Heart right ventricle (tissue), 16 donors: ENCODE measurements around the gene IQGAP2. TPM values are rescaled to one million over a fixed set of nuclear protein-coding genes. Genes with fewer than 3 reads are reported as not detected.

ENCODE experiments used
- ATAC-seq, 8 donors: fragments of 200-7000 bp; cut with Tn5 transposase; one replicate each; pipeline ENCODE4 v1.9.1; 2020; ENCODE audit warnings: mild to moderate bottlenecking in 8 of 8, moderate library complexity in 8 of 8, moderate number of reproducible peaks in 1 of 8
- DNase-seq, 2 donors: peaks; one replicate each; pipeline ENCODE4 v3.0.0-alpha.2; 2020
- H3K27ac ChIP-seq, 10 donors: fragments of 200-600 bp; sonication (generic) in 2 of 10; one replicate each; pipeline versions ENCODE4 v1.5.0 to v1.8.0; 2020 to 2022; ENCODE audit warnings: mild to moderate bottlenecking in 3 of 10
- H3K27me3 ChIP-seq, 7 donors: fragments of 200-600 bp; one replicate each; pipeline ENCODE4 v1.8.0; 2021 to 2022; ENCODE audit warnings: mild to moderate bottlenecking in 2 of 7
- H3K36me3 ChIP-seq, 9 donors: fragments of 200-600 bp; sonication (generic) in 1 of 9; one replicate each; pipeline versions ENCODE4 v1.5.0 to v1.8.0; 2020 to 2022; ENCODE audit warnings: mild to moderate bottlenecking in 2 of 9
- H3K4me1 ChIP-seq, 9 donors: fragments of 200-600 bp; sonication (generic) in 1 of 9; one replicate each; pipeline versions ENCODE4 v1.5.0 to v1.8.0; 2020 to 2022; ENCODE audit warnings: mild to moderate bottlenecking in 4 of 9
- H3K4me3 ChIP-seq, 10 donors: fragments of 200-600 bp; sonication (generic) in 2 of 10; one replicate each; pipeline versions ENCODE4 v1.5.0 to v1.8.0; 2020 to 2022; ENCODE audit warnings: mild to moderate bottlenecking in 7 of 10, moderate library complexity in 2 of 10
- H3K9me3 ChIP-seq, 11 donors: fragments of 200-600 bp in 10 of 11; sonication (generic) in 2 of 11; one replicate each; pipeline versions ENCODE4 v1.5.0 to v1.8.0; 2013 to 2022; ENCODE audit warnings: mild to moderate bottlenecking in 2 of 11, control low read depth in 1 of 11, moderate library complexity in 1 of 11
- WGBS, 2 donors: extraction: QIAGEN DNeasy Blood & Tissue Kit; methylation state at CpG; one replicate each; pipeline ENCODE4 v1.1.7; 2013; ENCODE audit warnings: inconsistent platforms in 1 of 2; 5-methylcytosine and 5-hydroxymethylcytosine counted together
- intact Hi-C, 10 donors: fragments of 100-400 bp; cut with DNase I; formaldehyde crosslinking; loops; one replicate each; pipeline versions ENCODE4 v1.11.1 to v1.14.2; 2022
- polyA plus RNA-seq, 2 donors: library from polyadenylated mRNA; stranded (reverse); fragments of 200-250 nt; gene quantifications; one replicate each; pipeline ENCODE4 v1.2.3, GENCODE V29; 2013
- total RNA-seq, 10 donors: library from RNA; stranded (reverse); fragmentation: NEBNext Ultra II Directional in 3 of 10; extraction: Animal tissue kit (Norgen Biotek cat#: 25700) in 3 of 10; gene quantifications; one replicate each; pipeline versions ENCODE4 v1.2.1 to v1.2.4, GENCODE V29; 2021 to 2023
- TF ChIP-seq, protein P1 (sequence below), 9 donors: fragments of 200-600 bp; sonication (generic) in 2 of 9; IDR thresholded peaks; one replicate each; pipeline versions ENCODE4 v1.5.0 to v1.8.0; 2021 to 2022; ENCODE audit warnings: antibody characterized with exemption in 9 of 9, mild to moderate bottlenecking in 5 of 9, moderate library complexity in 1 of 9
- donor health status: Arrhythmogenic right ventricular cardiomyopathy.
- donor health status: ischemic (EF 13 %, LVEDD 7.1; RV severe dilation, severe dysfunction).
- donor health status: healthy with polysubstance abuse.
- donor health status: DM: no; HTN: yes; CAD: no.
- donor health status: DM: no; HTN: no; CAD: no.
- donor health status: ischemic (EF 25% LVEDD 6.9; RV normal size, moderate dysfunction).
- donor health status: ischemic (EF 25% LVEDD 5.7; RV mildly dilated, moderate dysfunction).
- donor health status: healthy.
- donor health status: DM: yes; HTN: yes; CAD: no.
- donor health status: Ischemic cardiomyopathy.
- donor health status: ischemic (EF 35%, LVEDD 5.7; RV mildly dilated, moderate dysfunction).
- donor health status: nonischemic (EF 11% LVEDD 7.7; RV severe dilation, severe dysfunction).
- donor health status: DM: yes; HTN: yes; CAD: no.
- donor health status: PGD.
- donor health status: ischemic (EF 29% LVEDD 5.4; RV normal size, mild dysfunction).
- donor health status: nonischemic (EF 23%, LVEDD 6.1; RV moderate dilation, normal function).

Gene IQGAP2
- total and polyA plus RNA-seq, 12 donors = 2.5 to 22.3 (median 5.0) TPM

DNA sequence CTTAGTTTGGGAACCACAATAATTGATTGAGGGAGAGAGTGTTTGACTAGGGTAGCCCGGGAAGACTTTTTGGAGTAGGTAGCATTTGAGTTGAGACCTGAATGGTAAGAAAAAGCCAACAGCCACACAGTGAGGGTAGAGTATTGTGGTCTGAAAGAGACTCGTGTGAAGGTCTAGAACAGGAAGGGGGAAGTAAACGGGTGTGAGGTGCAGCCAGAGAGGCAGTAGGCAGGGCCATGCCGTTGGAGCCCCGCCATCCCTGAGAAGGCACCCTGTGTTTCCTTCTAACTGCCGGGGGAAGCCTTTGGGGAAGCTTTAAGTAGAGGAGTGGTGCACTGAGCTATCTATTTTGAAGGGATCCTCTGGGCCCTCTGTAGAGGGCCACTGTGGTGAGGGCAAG is 223.7 kb downstream of the IQGAP2 start:
- no peaks in the 10 kb centered on the region for H3K27me3 ChIP-seq
- no peak for DNase-seq
- no peak overlapping the region for H3K4me3 ChIP-seq
- no peaks in the 10 kb centered on the region for H3K9me3 ChIP-seq
- H3K36me3 ChIP-seq = peaks cover 0 to 9% (median 0%) of the 10 kb centered on the region in 9 donors
- TF ChIP-seq, protein P1, sequence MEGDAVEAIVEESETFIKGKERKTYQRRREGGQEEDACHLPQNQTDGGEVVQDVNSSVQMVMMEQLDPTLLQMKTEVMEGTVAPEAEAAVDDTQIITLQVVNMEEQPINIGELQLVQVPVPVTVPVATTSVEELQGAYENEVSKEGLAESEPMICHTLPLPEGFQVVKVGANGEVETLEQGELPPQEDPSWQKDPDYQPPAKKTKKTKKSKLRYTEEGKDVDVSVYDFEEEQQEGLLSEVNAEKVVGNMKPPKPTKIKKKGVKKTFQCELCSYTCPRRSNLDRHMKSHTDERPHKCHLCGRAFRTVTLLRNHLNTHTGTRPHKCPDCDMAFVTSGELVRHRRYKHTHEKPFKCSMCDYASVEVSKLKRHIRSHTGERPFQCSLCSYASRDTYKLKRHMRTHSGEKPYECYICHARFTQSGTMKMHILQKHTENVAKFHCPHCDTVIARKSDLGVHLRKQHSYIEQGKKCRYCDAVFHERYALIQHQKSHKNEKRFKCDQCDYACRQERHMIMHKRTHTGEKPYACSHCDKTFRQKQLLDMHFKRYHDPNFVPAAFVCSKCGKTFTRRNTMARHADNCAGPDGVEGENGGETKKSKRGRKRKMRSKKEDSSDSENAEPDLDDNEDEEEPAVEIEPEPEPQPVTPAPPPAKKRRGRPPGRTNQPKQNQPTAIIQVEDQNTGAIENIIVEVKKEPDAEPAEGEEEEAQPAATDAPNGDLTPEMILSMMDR (IDR thresholded peaks at IDR 0.05) = no peak
- 74 to 82% methylated on average over 6 of the region's 6 CpGs for WGBS, 2 donors
- H3K27ac ChIP-seq = no peak overlapping the region
- intact Hi-C loops = no loop called here
- no peak for ATAC-seq
- H3K4me1 ChIP-seq = peaks cover 0 to 14% (median 4%) of the 10 kb centered on the region in 9 donors

DNA sequence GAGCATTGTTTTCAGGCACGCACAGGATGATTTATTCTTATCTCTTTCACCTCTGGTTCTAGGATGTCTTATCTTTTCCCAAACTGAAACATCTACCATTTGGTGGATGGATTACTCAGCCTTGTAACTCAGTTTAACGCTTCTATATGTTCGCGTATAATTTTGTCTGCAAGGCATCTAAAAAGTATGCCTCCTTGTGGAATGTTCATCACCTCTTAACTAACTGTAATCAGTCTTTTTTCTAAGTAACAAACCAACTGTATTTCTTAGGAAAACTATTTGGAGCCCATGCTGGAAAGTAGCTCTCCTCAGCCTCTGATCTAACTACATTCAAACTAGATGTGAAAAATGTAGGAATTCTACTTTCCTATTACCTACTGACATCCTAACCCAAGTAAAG is 231.6 kb downstream of the IQGAP2 start:
- Histone ChIP-seq H3K4me1 (peaks cover 0 to 14% (median 0%) of the 10 kb centered on the region in 9 donors), H3K9me3 (no peaks in the 10 kb centered on the region), H3K4me3 (no peak overlapping the region), H3K27me3 (no peaks in the 10 kb centered on the region), H3K27ac (no peak overlapping the region), H3K36me3 (peaks cover 0 to 22% (median 0%) of the 10 kb centered on the region in 9 donors)
- intact Hi-C loops = no loop called here
- DNase-seq (no peak), ATAC-seq (no peak)
- 39 to 74% methylated on average over 4 of the region's 4 CpGs for WGBS, 2 donors
- TF ChIP-seq, protein P1 (IDR thresholded peaks at IDR 0.05) = no peak

- no peak for ATAC-seq
- intact Hi-C loops = no loop called here
- Histone ChIP-seq H3K36me3 (peaks cover 0 to 29% (median 0%) of the 10 kb centered on the region in 9 donors), H3K9me3 (no peaks in the 10 kb centered on the region), H3K27me3 (no peaks in the 10 kb centered on the region), H3K4me3 (no peak overlapping the region), H3K27ac (no peak overlapping the region), H3K4me1 (peaks cover 0 to 14% (median 0%) of the 10 kb centered on the region in 9 donors)
- TF ChIP-seq, protein P1 (IDR thresholded peaks at IDR 0.05) = no peak
- WGBS, 2 donors = 96 to 97% methylated on average over 2 of the region's 2 CpGs
- no peak for DNase-seq
Measured at GRCh38 chr5:76637490-76637889, 234.4 kb downstream of the IQGAP2 start.

GRCh38 chr5:76638479-76638878 is 235.4 kb downstream of the IQGAP2 start:
- WGBS, 2 donors = 78 to 86% methylated on average over 1 of the region's 1 CpG
- H3K4me1 ChIP-seq = peaks cover 0 to 14% (median 0%) of the 10 kb centered on the region in 9 donors
- no peak for ATAC-seq
- H3K27ac ChIP-seq = peak overlapping the region in 1 of 10 donors; percentile 26
- DNase-seq = no peak
- TF ChIP-seq, protein P1 (IDR thresholded peaks at IDR 0.05) = no peak
- intact Hi-C loops = no loop called here
- no peaks in the 10 kb centered on the region for H3K27me3 ChIP-seq
- H3K4me3 ChIP-seq = peak overlapping the region in 1 of 10 donors; percentile 13
- no peaks in the 10 kb centered on the region for H3K9me3 ChIP-seq
- H3K36me3 ChIP-seq = peaks cover 0 to 32% (median 0%) of the 10 kb centered on the region in 9 donors
